ENCODE measurements around the gene KIF26B. TPM values are rescaled to one million over a fixed set of nuclear protein-coding genes. Genes with fewer than 3 reads are reported as not detected.

Gene KIF26B
- total RNA-seq, 1 experiment from 2014 or later = 1.2 TPM

DNA sequence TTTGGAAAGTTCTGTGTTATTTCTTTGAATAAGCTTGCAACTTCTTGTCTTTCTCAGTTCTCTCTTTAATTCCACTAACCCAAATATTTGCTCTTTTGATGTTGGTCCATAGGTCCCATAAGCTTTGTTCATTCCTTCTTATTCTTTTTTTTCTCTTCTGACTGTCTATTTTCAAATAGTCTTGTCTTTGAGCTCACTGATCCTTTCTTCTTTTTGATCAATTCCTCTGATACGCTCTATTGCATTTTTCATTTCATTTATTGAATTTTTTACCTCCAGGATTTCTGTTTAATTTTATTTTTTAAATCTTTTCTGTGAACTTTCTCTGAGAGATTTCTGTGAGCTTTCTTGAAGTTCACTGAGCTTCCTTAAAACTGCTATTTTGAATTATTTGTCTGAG, 486.6 kb downstream of the KIF26B start:
- H3K4me3 Mint-ChIP-seq = no peak overlapping the region
- ChIA-PET CTCF (no interaction called here), POLR2A (interaction anchor here (0.6 kb wide), 1 partner anchor 35 kb away, joined by 3 read pairs; no protein-coding TSS in a partner anchor)

GRCh38 chr1:245645406-245645805, 490.6 kb downstream of the KIF26B start:
- H3K4me1 Mint-ChIP-seq = peaks cover 12% of the 10 kb centered on the region
- no peaks in the 10 kb centered on the region; the same call in 1 of the 2 replicates for H3K27me3 Mint-ChIP-seq (ENCODE audit: low read depth)
- no peak for TF ChIP-seq FOXJ3 (CRISPR knock-in tag; IDR thresholded peaks at IDR 0.05; ENCODE audit: borderline replicate concordance)
- no peak for TF ChIP-seq HMGA2 (CRISPR knock-in tag; IDR thresholded peaks at IDR 0.05)
- H3K36me3 Mint-ChIP-seq = peaks cover 16% of the 10 kb centered on the region
- ChIA-PET POLR2A (no interaction called here), CTCF (no interaction called here)
- ATAC-seq (no peak), DNase-seq (ENCODE audit: low spot score) (no peak)
- no peak overlapping the region for H3K27ac Mint-ChIP-seq
- H3K9me3 Mint-ChIP-seq = peaks cover 45% of the 10 kb centered on the region
- no peak overlapping the region for H3K4me3 Mint-ChIP-seq

More for the DNA sequence above, 486.6 kb downstream of the KIF26B start:
- Mint-ChIP-seq H3K27ac (no peak overlapping the region), H3K9me3 (peaks cover 50% of the 10 kb centered on the region), H3K4me1 (no peaks in the 10 kb centered on the region), H3K36me3 (peaks cover 16% of the 10 kb centered on the region), H3K27me3 (ENCODE audit: low read depth) (no peaks in the 10 kb centered on the region; the same call in 1 of the 2 replicates)
- ATAC-seq (no peak), DNase-seq (ENCODE audit: low spot score) (no peak)
- TF ChIP-seq TCF7 (CRISPR knock-in tag; IDR thresholded peaks at IDR 0.05; ENCODE audit: low read depth) (no peak), ZNF671 (CRISPR knock-in tag; IDR thresholded peaks at IDR 0.05) (no peak), JAZF1 (CRISPR knock-in tag; IDR thresholded peaks at IDR 0.05) (no peak), NFE2L1 (CRISPR knock-in tag; IDR thresholded peaks at IDR 0.05) (no peak), FOXP1 (CRISPR knock-in tag; IDR thresholded peaks at IDR 0.05; ENCODE audit: borderline replicate concordance) (no peak), HMGA2 (CRISPR knock-in tag; IDR thresholded peaks at IDR 0.05) (no peak), ETV6 (CRISPR knock-in tag; IDR thresholded peaks at IDR 0.05) (no peak), SMAD3 (CRISPR knock-in tag; IDR thresholded peaks at IDR 0.05; ENCODE audit: borderline replicate concordance) (no peak), SMAD4 (CRISPR knock-in tag; IDR thresholded peaks at IDR 0.05) (no peak), NR3C1 (CRISPR knock-in tag; conservative IDR thresholded peaks at IDR 0.05; ENCODE audit: low read depth) (no peak), TEAD1 (CRISPR knock-in tag; IDR thresholded peaks at IDR 0.05) (no peak), ZNF416 (CRISPR knock-in tag; IDR thresholded peaks at IDR 0.05) (no peak), ZNF121 (CRISPR knock-in tag; IDR thresholded peaks at IDR 0.05) (no peak), MLX (CRISPR knock-in tag; IDR thresholded peaks at IDR 0.05) (no peak), ZNF138 (CRISPR knock-in tag; conservative IDR thresholded peaks at IDR 0.05) (no peak), TP53 (CRISPR knock-in tag; IDR thresholded peaks at IDR 0.05) (no peak)
- TF ChIP-seq, protein P1, sequence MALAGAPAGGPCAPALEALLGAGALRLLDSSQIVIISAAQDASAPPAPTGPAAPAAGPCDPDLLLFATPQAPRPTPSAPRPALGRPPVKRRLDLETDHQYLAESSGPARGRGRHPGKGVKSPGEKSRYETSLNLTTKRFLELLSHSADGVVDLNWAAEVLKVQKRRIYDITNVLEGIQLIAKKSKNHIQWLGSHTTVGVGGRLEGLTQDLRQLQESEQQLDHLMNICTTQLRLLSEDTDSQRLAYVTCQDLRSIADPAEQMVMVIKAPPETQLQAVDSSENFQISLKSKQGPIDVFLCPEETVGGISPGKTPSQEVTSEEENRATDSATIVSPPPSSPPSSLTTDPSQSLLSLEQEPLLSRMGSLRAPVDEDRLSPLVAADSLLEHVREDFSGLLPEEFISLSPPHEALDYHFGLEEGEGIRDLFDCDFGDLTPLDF (CRISPR knock-in tag; IDR thresholded peaks at IDR 0.05) = no peak
- TF ChIP-seq, protein P2, sequence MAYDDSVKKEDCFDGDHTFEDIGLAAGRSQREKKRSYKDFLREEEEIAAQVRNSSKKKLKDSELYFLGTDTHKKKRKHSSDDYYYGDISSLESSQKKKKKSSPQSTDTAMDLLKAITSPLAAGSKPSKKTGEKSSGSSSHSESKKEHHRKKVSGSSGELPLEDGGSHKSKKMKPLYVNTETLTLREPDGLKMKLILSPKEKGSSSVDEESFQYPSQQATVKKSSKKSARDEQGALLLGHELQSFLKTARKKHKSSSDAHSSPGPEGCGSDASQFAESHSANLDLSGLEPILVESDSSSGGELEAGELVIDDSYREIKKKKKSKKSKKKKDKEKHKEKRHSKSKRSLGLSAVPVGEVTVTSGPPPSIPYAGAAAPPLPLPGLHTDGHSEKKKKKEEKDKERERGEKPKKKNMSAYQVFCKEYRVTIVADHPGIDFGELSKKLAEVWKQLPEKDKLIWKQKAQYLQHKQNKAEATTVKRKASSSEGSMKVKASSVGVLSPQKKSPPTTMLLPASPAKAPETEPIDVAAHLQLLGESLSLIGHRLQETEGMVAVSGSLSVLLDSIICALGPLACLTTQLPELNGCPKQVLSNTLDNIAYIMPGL (CRISPR knock-in tag; IDR thresholded peaks at IDR 0.05) = no peak
- TF ChIP-seq, protein P3, sequence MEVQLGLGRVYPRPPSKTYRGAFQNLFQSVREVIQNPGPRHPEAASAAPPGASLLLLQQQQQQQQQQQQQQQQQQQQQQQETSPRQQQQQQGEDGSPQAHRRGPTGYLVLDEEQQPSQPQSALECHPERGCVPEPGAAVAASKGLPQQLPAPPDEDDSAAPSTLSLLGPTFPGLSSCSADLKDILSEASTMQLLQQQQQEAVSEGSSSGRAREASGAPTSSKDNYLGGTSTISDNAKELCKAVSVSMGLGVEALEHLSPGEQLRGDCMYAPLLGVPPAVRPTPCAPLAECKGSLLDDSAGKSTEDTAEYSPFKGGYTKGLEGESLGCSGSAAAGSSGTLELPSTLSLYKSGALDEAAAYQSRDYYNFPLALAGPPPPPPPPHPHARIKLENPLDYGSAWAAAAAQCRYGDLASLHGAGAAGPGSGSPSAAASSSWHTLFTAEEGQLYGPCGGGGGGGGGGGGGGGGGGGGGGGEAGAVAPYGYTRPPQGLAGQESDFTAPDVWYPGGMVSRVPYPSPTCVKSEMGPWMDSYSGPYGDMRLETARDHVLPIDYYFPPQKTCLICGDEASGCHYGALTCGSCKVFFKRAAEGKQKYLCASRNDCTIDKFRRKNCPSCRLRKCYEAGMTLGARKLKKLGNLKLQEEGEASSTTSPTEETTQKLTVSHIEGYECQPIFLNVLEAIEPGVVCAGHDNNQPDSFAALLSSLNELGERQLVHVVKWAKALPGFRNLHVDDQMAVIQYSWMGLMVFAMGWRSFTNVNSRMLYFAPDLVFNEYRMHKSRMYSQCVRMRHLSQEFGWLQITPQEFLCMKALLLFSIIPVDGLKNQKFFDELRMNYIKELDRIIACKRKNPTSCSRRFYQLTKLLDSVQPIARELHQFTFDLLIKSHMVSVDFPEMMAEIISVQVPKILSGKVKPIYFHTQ (CRISPR knock-in tag; IDR thresholded peaks at IDR 0.05) = no peak
- TF ChIP-seq, protein P4, sequence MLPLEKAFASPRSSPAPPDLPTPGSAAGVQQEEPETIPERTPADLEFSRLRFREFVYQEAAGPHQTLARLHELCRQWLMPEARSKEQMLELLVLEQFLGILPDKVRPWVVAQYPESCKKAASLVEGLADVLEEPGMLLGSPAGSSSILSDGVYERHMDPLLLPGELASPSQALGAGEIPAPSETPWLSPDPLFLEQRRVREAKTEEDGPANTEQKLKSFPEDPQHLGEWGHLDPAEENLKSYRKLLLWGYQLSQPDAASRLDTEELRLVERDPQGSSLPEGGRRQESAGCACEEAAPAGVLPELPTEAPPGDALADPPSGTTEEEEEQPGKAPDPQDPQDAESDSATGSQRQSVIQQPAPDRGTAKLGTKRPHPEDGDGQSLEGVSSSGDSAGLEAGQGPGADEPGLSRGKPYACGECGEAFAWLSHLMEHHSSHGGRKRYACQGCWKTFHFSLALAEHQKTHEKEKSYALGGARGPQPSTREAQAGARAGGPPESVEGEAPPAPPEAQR (CRISPR knock-in tag; IDR thresholded peaks at IDR 0.05) = no peak
